H1 (cell line): ENCODE measurements around the gene ZNF581. TPM values are rescaled to one million over a fixed set of nuclear protein-coding genes. Genes with fewer than 3 reads are reported as not detected.
A peak's percentile ranks its signal among the peaks of the same experiment; 100 is the strongest.

Experiments used
- ASH2L ChIP-seq: fragments of 200-600, 300-600 bp; sonication (generic); IDR thresholded peaks from one replicate; pipeline ENCODE4 v1.7.1; 2017; ENCODE audit warnings: low read length
- CHD1 ChIP-seq: IDR thresholded peaks from 2 replicates; pipeline ENCODE4 v1.6.1; 2012; ENCODE audit warnings: low read depth, low read length, improper control_type of control experiment
- EZH2 ChIP-seq: fragments of 200-600 bp; sonication (generic); IDR thresholded peaks from 2 replicates; pipeline ENCODE4 v1.7.1; 2012; ENCODE audit warnings: low read depth, mild to moderate bottlenecking, moderate library complexity, low read length, inconsistent platforms; ENCODE audit not compliant: severe bottlenecking
- FOSL1 ChIP-seq: IDR thresholded peaks from 2 replicates; pipeline ENCODE4 v1.6.1; 2011; ENCODE audit warnings: mild to moderate bottlenecking, low read depth, low read length, moderate library complexity; ENCODE audit not compliant: insufficient read depth
- GABPA ChIP-seq: IDR thresholded peaks from 2 replicates; pipeline ENCODE4 v1.6.1; 2011; ENCODE audit warnings: mild to moderate bottlenecking, low read length, moderate library complexity, borderline replicate concordance; ENCODE audit not compliant: insufficient read depth
- GTF2F1 ChIP-seq: IDR thresholded peaks from 2 replicates; pipeline ENCODE4 v1.6.1; 2012; ENCODE audit warnings: low read depth, low read length, improper control_type of control experiment, borderline replicate concordance
- KDM4A ChIP-seq: IDR thresholded peaks from one replicate; pipeline ENCODE4 v1.7.1; 2012; ENCODE audit warnings: low read depth, mild to moderate bottlenecking, moderate library complexity, low read length, inconsistent platforms; ENCODE audit not compliant: severe bottlenecking
- KDM5A ChIP-seq: fragments of 200-600 bp; IDR thresholded peaks from 2 replicates; pipeline ENCODE4 v1.7.1; 2012; ENCODE audit warnings: mild to moderate bottlenecking, low read length, inconsistent platforms, mixed read lengths
- MAX ChIP-seq: IDR thresholded peaks from 2 replicates; pipeline ENCODE4 v1.6.1; 2012; ENCODE audit warnings: inconsistent platforms
- PHF8 ChIP-seq: fragments of 200-600 bp; sonication (generic); conservative IDR thresholded peaks from 2 replicates; pipeline ENCODE4 v1.7.1; 2012; ENCODE audit warnings: low read depth, mild to moderate bottlenecking, inconsistent platforms, low read length, moderate library complexity
- POLR2AphosphoS5 ChIP-seq: IDR thresholded peaks from 2 replicates; pipeline ENCODE4 v1.6.1; 2011; ENCODE audit warnings: low read depth, low read length
- RFX5 ChIP-seq: IDR thresholded peaks from 2 replicates; pipeline ENCODE4 v1.6.1; 2011; ENCODE audit warnings: low read depth, low read length, improper control_type of control experiment, borderline replicate concordance
- USF2 ChIP-seq: IDR thresholded peaks from 2 replicates; pipeline ENCODE4 v1.6.1; 2011; ENCODE audit warnings: low read length, improper control_type of control experiment
- polyA plus RNA-seq, 7 experiments: library from polyadenylated mRNA; depleted of rRNA in 3 of 7; stranded (reverse) in 5 of 7; unstranded in 2 of 7; fragments of >200 nt in 5 of 7; fragments of 200-250 nt in 2 of 7; gene quantifications; 1 replicate in 5 of 7; 2 replicates in 1 of 7; 4 replicates in 1 of 7; pipeline versions ENCODE4 v1.2.1 to v1.2.3, GENCODE V29; 2011 to 2013; ENCODE audit warnings: missing spikeins in 2 of 7, mixed read lengths in 2 of 7
- total RNA-seq: library from RNA; stranded (reverse); fragmentation: NEBNext Ultra II Directional; extraction: Animal tissue kit (Norgen Biotek cat#: 25700); gene quantifications from 2 replicates; pipeline ENCODE4 v1.2.1, GENCODE V29; 2021

The ZNF581 gene
- total and polyA plus RNA-seq, 2 of the 8 experiments (the other 6 are each of a cell fraction or from before 2014, with no cell fraction given): 73.0 to 76.1 TPM

GRCh38 chr19:55654323-55654867, 10.9 kb downstream of the ZNF581 start (continued):
- TF ChIP-seq USF2 (no peak), MAX (no peak), KDM4A (peak; percentile 8), KDM5A (no peak), PHF8 (no peak), ASH2L (no peak), FOSL1 (no peak), POLR2AphosphoS5 (no peak; the same call in 1 of the 2 replicates), GABPA (peak; percentile 70; the same call in 1 of the 2 replicates), CHD1 (no peak), EZH2 (no peak), GTF2F1 (no peak), RFX5 (no peak)
- TF ChIP-seq, all 59 proteins: peak for 5
